OCI-M1 (cell line): ENCODE data around the gene GAGE12C.
"Not testable (repeated sequence)": the region's sequence is repeated elsewhere in the genome, so short reads cannot be mapped to it uniquely, and the experiment has no call there.

Source experiments
- DNase-seq: peaks from one replicate; lab custom pipeline; 2025; lab: John Stamatoyannopoulos, UW

The GAGE12C gene

DNA sequence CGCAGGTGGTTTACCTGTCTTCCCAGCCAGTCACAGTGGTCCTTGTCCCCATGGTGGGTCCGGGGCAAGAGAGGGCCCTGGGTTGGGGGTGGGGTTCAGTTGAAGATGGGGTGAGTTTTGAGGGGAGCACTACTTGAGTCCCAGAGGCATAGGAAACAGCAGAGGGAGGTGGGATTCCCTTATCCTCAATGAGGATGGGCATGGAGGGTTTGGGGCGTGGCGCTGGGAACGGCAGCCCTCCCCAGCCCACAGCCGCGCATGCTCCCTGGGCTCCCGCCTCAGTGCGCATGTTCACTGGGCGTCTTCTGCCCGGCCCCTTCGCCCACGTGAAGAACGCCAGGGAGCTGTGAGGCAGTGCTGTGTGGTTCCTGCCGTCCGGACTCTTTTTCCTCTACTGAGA is at the start of gene GAGE12C:
GAGE12C (plus strand) TSS at position 301 of the 400 bp plus-strand sequence. CDS start 1,155 bp downstream, outside the sequence.
- DNase-seq: not testable (repeated sequence)

- not testable (repeated sequence) for DNase-seq
These were observed 9.5 kb downstream of the GAGE12C start, which contains the start of gene GAGE12D for GRCh38 chrX:49541433-49541832. Gene GAGE12D, plus strand, starts transcription at chrX:49541733. Its CDS starts 1,155 bp downstream, at chrX:49542888.

DNA sequence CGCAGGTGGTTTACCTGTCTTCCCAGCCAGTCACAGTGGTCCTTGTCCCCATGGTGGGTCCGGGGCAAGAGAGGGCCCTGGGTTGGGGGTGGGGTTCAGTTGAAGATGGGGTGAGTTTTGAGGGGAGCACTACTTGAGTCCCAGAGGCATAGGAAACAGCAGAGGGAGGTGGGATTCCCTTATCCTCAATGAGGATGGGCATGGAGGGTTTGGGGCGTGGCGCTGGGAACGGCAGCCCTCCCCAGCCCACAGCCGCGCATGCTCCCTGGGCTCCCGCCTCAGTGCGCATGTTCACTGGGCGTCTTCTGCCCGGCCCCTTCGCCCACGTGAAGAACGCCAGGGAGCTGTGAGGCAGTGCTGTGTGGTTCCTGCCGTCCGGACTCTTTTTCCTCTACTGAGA is 19.0 kb downstream of the GAGE12C start, which contains the start of gene GAGE12E:
GAGE12E (plus strand) TSS at position 301 of the 400 bp plus-strand sequence. CDS start 1,155 bp downstream, outside the sequence.
- not testable (repeated sequence) for DNase-seq

- not testable (repeated sequence) for DNase-seq
These were observed 28.6 kb downstream of the GAGE12C start, which contains the start of gene GAGE12F for GRCh38 chrX:49560542-49560941. Gene GAGE12F, plus strand, starts transcription at chrX:49560842. Its CDS starts 1,155 bp downstream, at chrX:49561997.

DNA sequence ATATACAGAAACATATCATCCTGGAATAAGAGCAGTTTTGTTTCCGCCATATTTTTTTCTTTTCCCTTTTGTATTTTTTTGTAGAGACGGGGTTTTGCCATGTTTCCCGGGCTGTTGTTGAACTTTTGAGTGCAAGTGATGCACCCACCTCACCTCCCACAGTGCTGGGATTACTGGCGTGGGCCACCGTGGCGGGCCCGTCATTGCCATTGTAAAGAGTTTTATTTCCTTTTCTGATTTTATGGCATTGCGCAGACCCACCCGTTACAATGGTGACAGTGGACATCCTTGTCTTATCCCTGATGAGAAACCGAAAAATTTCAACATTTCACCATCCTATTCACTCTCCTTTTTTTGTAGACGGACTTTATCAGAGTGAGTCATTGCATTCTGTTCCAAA is 36.8 kb downstream of the GAGE12C start:
- DNase-seq: not testable (repeated sequence)

GRCh38 chrX:49569152-49569551 is 37.2 kb downstream of the GAGE12C start:
- DNase-seq: not testable (repeated sequence)

DNA sequence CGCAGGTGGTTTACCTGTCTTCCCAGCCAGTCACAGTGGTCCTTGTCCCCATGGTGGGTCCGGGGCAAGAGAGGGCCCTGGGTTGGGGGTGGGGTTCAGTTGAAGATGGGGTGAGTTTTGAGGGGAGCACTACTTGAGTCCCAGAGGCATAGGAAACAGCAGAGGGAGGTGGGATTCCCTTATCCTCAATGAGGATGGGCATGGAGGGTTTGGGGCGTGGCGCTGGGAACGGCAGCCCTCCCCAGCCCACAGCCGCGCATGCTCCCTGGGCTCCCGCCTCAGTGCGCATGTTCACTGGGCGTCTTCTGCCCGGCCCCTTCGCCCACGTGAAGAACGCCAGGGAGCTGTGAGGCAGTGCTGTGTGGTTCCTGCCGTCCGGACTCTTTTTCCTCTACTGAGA is 38.1 kb downstream of the GAGE12C start, which contains the start of gene GAGE12G:
GAGE12G (plus strand) TSS at position 301 of the 400 bp plus-strand sequence. CDS start 1,155 bp downstream, outside the sequence.
- DNase-seq: not testable (repeated sequence)

DNA sequence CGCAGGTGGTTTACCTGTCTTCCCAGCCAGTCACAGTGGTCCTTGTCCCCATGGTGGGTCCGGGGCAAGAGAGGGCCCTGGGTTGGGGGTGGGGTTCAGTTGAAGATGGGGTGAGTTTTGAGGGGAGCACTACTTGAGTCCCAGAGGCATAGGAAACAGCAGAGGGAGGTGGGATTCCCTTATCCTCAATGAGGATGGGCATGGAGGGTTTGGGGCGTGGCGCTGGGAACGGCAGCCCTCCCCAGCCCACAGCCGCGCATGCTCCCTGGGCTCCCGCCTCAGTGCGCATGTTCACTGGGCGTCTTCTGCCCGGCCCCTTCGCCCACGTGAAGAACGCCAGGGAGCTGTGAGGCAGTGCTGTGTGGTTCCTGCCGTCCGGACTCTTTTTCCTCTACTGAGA is 47.7 kb downstream of the GAGE12C start, which contains the start of gene GAGE12H:
GAGE12H (plus strand) TSS at position 301 of the 400 bp plus-strand sequence. CDS start 1,155 bp downstream, outside the sequence.
- not testable (repeated sequence) for DNase-seq
